Vagina (tissue), 2 donors: ENCODE measurements around the gene CCDC69.

Source experiments
- CTCF ChIP-seq, 3 experiments: fragments of 450-650 bp in 2 of 3; fragments of 200-600 bp in 1 of 3; sonication (generic) in 1 of 3; IDR thresholded peaks; one replicate each; pipeline ENCODE4 v1.5.1; 2017 to 2019; ENCODE audit warnings: antibody characterized with exemption in 3 of 3, mild to moderate bottlenecking in 2 of 3, moderate library complexity in 2 of 3
- POLR2A ChIP-seq, 2 donors: fragments of 450-650 bp; IDR thresholded peaks; one replicate each; pipeline ENCODE4 v1.6.1; 2017; ENCODE audit warnings: antibody characterized with exemption in 2 of 2, mild to moderate bottlenecking in 2 of 2, moderate library complexity in 2 of 2

- no peak for TF ChIP-seq CTCF (IDR thresholded peaks at IDR 0.05)
- TF ChIP-seq POLR2A (IDR thresholded peaks at IDR 0.05), result no peak
These were observed 68.0 kb downstream of the CCDC69 start for GRCh38 chr5:151155775-151156506.
